HG03064 (cell line): Measurements from ENCODE around the gene NRXN3.

Source experiments
- ATAC-seq: cut with Tn5 transposase; IDR thresholded peaks from one replicate; pipeline ENCODE4 v1.9.1; 2021; ENCODE audit warnings: low read depth; ENCODE audit not compliant: unreplicated experiment

The NRXN3 gene

GRCh38 chr14:79413734-79414428 is 1243.7 kb downstream of the NRXN3 start:
- no peak for ATAC-seq

DNA sequence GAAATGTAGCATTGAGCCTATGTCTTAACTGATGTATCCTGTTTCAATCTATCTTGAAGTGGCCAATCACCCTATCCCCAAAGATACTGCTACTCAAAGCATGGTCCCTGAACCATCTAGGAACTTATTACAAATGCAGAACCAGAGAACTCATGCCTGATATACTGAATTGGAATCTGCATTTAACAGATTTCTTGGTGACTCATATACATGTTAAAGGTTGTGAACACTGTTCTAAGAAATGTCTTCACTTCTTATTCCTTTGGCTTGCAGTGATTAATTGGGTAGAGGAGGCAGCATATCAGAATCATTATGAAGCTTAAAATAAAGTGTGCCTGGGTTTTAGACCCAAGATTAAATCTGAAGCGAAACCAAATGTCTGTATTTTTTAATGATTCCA is 1245.6 kb downstream of the NRXN3 start:
- no peak for ATAC-seq

DNA sequence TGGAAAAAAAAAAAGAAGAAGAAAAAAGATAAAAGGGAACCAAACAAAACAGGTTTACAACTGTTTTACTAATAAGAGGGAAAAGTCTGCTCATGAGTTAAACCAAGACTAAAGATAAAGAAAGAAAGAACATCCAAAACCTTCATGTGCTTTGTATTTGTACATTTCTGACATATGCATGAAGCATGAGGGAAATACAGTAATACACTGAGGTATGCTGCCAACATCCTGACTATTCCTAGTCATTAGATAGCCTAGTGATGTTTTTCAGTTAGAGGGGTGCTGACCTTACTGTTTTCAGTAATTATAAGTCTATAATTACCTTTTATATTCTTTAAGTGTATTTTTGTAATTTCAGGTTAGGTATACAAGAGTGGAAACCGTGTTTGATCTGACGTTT is 1247.8 kb downstream of the NRXN3 start:
- no peak for ATAC-seq

DNA sequence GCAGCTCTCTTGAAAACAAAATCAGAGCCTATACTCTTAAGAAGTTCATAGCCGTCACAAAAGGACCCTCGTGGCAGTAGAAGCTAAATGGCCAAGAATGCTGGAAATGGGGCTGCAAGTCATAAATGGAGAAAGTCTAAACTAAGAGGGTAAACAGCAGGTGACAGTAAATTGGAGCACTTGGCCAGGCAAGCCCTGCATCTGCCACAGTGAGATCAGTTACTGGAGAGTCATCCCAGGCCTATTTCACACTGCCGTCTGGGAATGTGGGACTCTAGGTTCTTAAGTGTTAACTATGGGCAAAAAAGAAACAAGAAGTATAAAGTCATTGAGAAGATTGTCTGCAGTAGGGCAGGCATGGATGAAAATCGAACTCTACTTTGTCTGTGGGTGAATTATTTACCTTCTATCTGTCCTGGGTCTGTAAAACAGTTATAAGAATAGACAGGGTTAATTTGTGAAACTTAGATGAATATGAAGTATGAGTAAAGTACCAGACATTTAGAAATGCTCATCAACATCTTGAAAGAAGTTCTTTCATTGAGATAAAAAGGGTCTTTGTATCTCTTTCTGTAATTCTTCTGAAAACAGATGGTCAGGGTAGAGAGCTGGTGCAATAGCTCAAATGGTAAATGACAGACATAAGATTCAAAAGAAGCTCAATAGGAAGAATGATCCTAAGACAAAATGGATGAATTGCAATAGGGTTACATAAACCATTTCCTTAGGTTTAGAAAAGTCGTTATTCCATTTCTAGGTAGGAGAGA is 1248.7 kb downstream of the NRXN3 start:
- no peak for ATAC-seq

- no peak for ATAC-seq
These were observed 1249.6 kb downstream of the NRXN3 start for GRCh38 chr14:79419571-79420327.

GRCh38 chr14:79420725-79421124 is 1250.6 kb downstream of the NRXN3 start:
- ATAC-seq = no peak

GRCh38 chr14:79421811-79422210 is 1251.6 kb downstream of the NRXN3 start:
- ATAC-seq = no peak

- no peak for ATAC-seq
These were observed 1254.3 kb downstream of the NRXN3 start for GRCh38 chr14:79424462-79424861.

DNA sequence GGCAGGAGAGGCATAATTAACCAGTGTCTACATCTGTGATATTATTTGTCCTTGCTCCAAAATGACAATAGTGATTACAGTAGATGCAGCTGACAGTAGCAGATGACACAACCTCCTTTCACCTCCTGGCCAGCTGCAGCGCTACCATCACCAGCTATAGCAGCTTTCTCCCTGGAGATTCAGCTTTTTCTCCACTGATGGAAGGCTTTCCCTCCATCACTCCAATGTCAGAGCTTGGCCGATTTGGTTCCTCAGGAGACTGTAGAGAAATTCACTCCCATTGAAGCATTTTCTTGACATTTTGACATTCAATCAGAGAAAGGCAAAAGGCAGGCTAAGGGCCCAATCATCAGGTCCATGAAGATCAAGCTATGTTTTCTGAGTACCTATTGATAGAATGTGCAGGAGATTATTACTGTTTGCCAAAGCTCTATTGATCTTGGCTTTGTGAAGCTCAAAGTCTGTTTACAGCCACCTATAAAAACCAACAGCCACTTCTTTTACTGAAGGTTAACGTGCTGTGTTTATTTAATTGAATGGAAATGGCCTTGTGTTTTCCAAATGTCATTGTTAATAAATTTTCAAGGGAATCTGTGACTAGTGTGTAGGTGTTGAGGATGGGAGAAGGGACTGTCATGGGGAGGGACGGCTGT is 1256.1 kb downstream of the NRXN3 start:
- no peak for ATAC-seq

DNA sequence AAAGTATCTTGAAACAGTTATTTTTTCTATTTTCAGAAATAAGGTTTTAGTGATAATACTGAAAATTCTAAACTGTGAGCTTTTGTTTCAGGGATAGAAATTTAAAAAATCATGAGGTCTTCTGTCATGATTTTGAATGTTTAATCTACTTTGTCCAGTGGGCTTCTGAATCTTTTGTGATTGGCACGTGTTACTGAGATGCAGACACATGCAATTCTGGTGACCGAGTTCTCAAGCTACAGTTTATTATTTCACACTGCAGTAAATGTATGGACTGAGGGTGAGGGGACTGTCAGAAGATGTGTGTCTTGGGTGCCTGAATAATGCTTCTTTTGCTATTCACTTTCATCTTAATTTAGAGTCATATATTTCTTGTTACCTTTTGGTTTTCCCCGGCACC is 1262.5 kb downstream of the NRXN3 start:
- no peak for ATAC-seq

DNA sequence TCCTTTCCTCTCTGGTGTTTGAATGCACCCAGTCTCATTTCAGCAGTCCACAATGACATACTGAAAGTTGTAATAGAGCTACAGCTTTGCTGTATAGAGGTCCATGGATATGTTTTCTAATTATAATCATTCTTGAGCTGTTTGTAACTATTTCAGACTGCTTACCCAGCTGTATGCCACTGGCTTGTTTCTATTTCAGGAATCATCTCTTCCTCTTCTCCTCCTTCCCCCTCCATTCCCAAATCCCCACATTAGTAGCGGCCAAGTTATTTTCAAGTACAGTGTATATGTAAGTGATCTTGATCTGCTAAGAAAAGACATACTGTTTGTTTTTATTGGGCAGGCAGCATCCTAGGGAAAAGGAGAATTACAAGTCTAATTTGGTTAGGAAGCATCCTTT is 1266.2 kb downstream of the NRXN3 start:
- ATAC-seq = no peak

DNA sequence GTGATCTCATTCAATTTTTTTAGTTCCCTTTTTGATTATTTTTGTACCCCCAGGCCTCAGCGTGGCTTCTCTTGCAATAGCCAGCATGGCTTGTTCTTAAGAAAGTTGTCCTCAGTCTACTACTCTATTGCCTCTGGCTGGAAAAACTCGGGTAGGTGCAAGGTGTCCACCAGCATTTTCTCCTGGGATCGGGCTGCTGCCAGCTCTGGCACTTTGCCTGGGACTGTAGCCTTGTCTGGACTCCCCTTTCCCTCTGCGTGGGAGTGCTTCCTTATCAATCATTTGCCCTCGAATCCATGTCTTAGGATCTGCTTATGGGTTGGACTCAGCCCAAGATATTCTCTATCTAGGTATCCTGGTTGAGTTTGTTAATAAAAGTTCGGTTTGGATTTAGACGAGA is 1267.8 kb downstream of the NRXN3 start:
- no peak for ATAC-seq

GRCh38 chr14:79438696-79439342 is 1268.6 kb downstream of the NRXN3 start:
- no peak for ATAC-seq

- no peak for ATAC-seq
These were observed 1272.6 kb downstream of the NRXN3 start for GRCh38 chr14:79442786-79443185.

DNA sequence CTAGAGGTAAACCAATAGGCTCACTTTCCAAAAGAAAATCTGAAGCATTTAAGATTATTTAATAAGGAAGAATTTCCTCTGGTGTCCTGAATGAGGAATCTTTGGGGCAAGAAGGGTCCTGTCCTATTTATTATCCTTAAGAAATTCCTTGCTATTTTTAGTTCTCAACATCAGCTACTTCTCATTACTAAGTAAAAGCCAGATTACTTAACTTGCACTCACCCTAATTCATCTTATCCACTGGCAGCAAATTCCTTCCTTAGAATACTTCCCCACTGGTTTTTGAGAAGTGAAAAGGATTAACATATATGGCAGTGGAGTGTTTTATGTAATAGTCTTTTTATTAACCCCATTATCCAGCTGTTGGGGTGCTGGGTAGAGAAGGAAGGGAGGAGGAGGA is 1273.4 kb downstream of the NRXN3 start:
- no peak for ATAC-seq

DNA sequence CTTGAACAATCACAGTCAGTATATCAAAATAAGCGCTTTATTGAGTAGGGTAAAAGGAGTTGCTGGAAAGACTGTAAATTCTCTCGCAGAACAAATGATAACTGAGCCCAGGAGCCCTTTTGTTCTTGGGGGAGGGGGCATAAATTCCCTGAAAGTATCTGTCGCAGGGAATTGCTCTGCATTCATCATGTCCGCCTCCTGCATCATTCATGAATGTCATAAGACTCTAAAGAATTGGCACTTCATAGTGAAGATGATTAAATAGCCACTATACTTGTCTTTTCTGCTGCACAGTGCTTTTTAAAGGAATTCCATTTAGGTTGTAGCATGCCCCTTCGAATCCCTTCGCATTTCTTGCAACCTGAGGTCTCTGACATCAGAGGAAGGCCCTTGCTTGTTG is 1278.8 kb downstream of the NRXN3 start:
- no peak for ATAC-seq

GRCh38 chr14:79451601-79452000 is 1281.4 kb downstream of the NRXN3 start:
- no peak for ATAC-seq

DNA sequence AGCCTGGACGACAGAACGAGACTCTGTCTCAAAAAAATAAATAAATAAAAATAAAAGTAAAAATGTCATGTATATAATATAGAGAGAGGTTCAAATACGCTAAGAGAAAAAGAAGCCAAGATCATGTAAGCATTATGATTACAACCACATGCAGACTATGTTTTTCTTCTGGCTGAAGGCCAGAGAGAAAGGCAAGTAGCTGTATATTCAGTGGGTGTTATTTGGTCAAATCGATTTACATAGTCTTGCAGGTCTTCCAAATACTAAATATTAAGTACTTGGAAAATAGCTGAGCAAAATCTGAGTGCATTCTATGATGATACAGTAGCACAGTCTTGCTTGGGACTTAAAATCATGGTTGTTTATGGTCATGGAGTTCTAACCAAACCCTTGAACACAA is 1283.1 kb downstream of the NRXN3 start:
- ATAC-seq = no peak

- ATAC-seq = no peak
These were observed 1294.3 kb downstream of the NRXN3 start for GRCh38 chr14:79464468-79464867.

- ATAC-seq = no peak
These were observed 1295.5 kb downstream of the NRXN3 start for GRCh38 chr14:79465651-79466050.
